Measurements from ENCODE around the gene TEAD3. TPM values are rescaled to one million over a fixed set of nuclear protein-coding genes. Genes with fewer than 3 reads are reported as not detected.

The TEAD3 gene
- total RNA-seq, 1 experiment from 2014 or later = 34.3 TPM

- ChIA-PET CTCF (interaction anchor here (1.3 to 5.3 kb wide), 2 partner anchors 16 to 20 kb away, joined by 3 to 40 read pairs; no protein-coding TSS in a partner anchor), POLR2A (no interaction called here)
- no peaks in the 10 kb centered on the region for H3K9me3 Mint-ChIP-seq
- DNase-seq (ENCODE audit: low spot score) (no peak), ATAC-seq (no peak)
- no peaks in the 10 kb centered on the region for H3K36me3 Mint-ChIP-seq
- no peak for TF ChIP-seq E2F1 (CRISPR knock-in tag; IDR thresholded peaks at IDR 0.05)
- peaks cover 48% of the 10 kb centered on the region for H3K4me1 Mint-ChIP-seq
- no peak overlapping the region for H3K4me3 Mint-ChIP-seq
- no peak overlapping the region for H3K27ac Mint-ChIP-seq
- H3K27me3 Mint-ChIP-seq (ENCODE audit: low read depth) = peaks cover 35% of the 10 kb centered on the region
These were observed 9.7 kb upstream of the TEAD3 start for GRCh38 chr6:35506536-35506935.

GRCh38 chr6:35505999-35506412, 9.1 kb upstream of the TEAD3 start:
- TF ChIP-seq ZNF232 (CRISPR knock-in tag; IDR thresholded peaks at IDR 0.05) (no peak), ETV6 (CRISPR knock-in tag; IDR thresholded peaks at IDR 0.05) (peak; percentile 51; the same call in 1 of the 2 replicates), PRDM15 (CRISPR knock-in tag; IDR thresholded peaks at IDR 0.05) (0 out of 2 replicates have a peak, but pooled peaks have one; percentile 26)
- Mint-ChIP-seq H3K9me3 (no peaks in the 10 kb centered on the region), H3K36me3 (no peaks in the 10 kb centered on the region), H3K4me1 (peaks cover 47% of the 10 kb centered on the region), H3K27me3 (ENCODE audit: low read depth) (peaks cover 32% of the 10 kb centered on the region), H3K4me3 (no peak overlapping the region), H3K27ac (no peak overlapping the region)
- ATAC-seq (peak; percentile 50), DNase-seq (ENCODE audit: low spot score) (peak; percentile 25)
- CTCF ChIA-PET = interaction anchor here (1.3 to 5.3 kb wide), 2 partner anchors 17 to 21 kb away, joined by 3 to 40 read pairs; no protein-coding TSS in a partner anchor
- POLR2A ChIA-PET = no interaction called here

- ChIA-PET POLR2A (interaction anchor here (1.4 kb wide), 1 partner anchor 30 kb away, joined by 3 read pairs; no protein-coding TSS in a partner anchor), CTCF (interaction anchor here (1.3 to 5.3 kb wide), 3 partner anchors 19 to 254 kb away, joined by 3 to 40 read pairs (median 6); no protein-coding TSS in a partner anchor)
- Mint-ChIP-seq H3K4me3 (no peak overlapping the region), H3K27me3 (ENCODE audit: low read depth) (peaks cover 32% of the 10 kb centered on the region), H3K27ac (no peak overlapping the region), H3K4me1 (peaks cover 50% of the 10 kb centered on the region), H3K36me3 (no peaks in the 10 kb centered on the region), H3K9me3 (no peaks in the 10 kb centered on the region)
- TF ChIP-seq CREB1 (CRISPR knock-in tag; IDR thresholded peaks at IDR 0.05) (no peak), NR2C2 (CRISPR knock-in tag; IDR thresholded peaks at IDR 0.05) (no peak), HMGA2 (CRISPR knock-in tag; IDR thresholded peaks at IDR 0.05) (no peak), RELA (CRISPR knock-in tag; IDR thresholded peaks at IDR 0.05; ENCODE audit: borderline replicate concordance) (no peak), FOXK1 (CRISPR knock-in tag; IDR thresholded peaks at IDR 0.05) (no peak), TEAD1 (CRISPR knock-in tag; IDR thresholded peaks at IDR 0.05) (no peak), ZNF423 (CRISPR knock-in tag; IDR thresholded peaks at IDR 0.05) (no peak), CDX4 (CRISPR knock-in tag; IDR thresholded peaks at IDR 0.05; ENCODE audit: borderline replicate concordance) (no peak), JUN (CRISPR knock-in tag; IDR thresholded peaks at IDR 0.05) (no peak)
- DNase-seq (ENCODE audit: low spot score) (no peak), ATAC-seq (no peak)
These were observed 6.7 kb upstream of the TEAD3 start for GRCh38 chr6:35503534-35503933.

- Mint-ChIP-seq H3K4me1 (peaks cover 41% of the 10 kb centered on the region), H3K36me3 (no peaks in the 10 kb centered on the region), H3K27ac (no peak overlapping the region), H3K4me3 (no peak overlapping the region), H3K9me3 (no peaks in the 10 kb centered on the region), H3K27me3 (ENCODE audit: low read depth) (peaks cover 24% of the 10 kb centered on the region)
- ChIA-PET POLR2A (no interaction called here), CTCF (interaction anchor here (5.3 kb wide), 1 partner anchor 21 kb away, joined by 40 read pairs; no protein-coding TSS in a partner anchor)
- no peak for ATAC-seq
- no peak for DNase-seq (ENCODE audit: low spot score)
- TF ChIP-seq GABPB1 (CRISPR knock-in tag; IDR thresholded peaks at IDR 0.05) (no peak), AFF4 (CRISPR knock-in tag; IDR thresholded peaks at IDR 0.05; ENCODE audit: borderline replicate concordance) (no peak), SP1 (CRISPR knock-in tag; conservative IDR thresholded peaks at IDR 0.05) (no peak), EMX1 (CRISPR knock-in tag; IDR thresholded peaks at IDR 0.05) (no peak), SMAD4 (CRISPR knock-in tag; IDR thresholded peaks at IDR 0.05) (no peak), CDX4 (CRISPR knock-in tag; IDR thresholded peaks at IDR 0.05; ENCODE audit: borderline replicate concordance) (no peak)
- TF ChIP-seq, protein P1, sequence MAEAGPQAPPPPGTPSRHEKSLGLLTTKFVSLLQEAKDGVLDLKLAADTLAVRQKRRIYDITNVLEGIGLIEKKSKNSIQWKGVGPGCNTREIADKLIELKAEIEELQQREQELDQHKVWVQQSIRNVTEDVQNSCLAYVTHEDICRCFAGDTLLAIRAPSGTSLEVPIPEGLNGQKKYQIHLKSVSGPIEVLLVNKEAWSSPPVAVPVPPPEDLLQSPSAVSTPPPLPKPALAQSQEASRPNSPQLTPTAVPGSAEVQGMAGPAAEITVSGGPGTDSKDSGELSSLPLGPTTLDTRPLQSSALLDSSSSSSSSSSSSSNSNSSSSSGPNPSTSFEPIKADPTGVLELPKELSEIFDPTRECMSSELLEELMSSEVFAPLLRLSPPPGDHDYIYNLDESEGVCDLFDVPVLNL (CRISPR knock-in tag; IDR thresholded peaks at IDR 0.05; ENCODE audit: borderline replicate concordance, low read depth) = no peak
These were observed 4.9 kb upstream of the TEAD3 start for GRCh38 chr6:35501784-35502183.

Measured in WTC11 (cell line).